HepG2 (cell line): ENCODE data around the gene LEPROT. TPM values are rescaled to one million over a fixed set of nuclear protein-coding genes. Genes with fewer than 3 reads are reported as not detected.

Experiments
- FOXK2 ChIP-seq: fragments of 450-650 bp; IDR thresholded peaks from 2 replicates; pipeline ENCODE4 v1.6.1; 2016
- HNF1A ChIP-seq, 2 experiments: sonication (generic) in 1 of 2; formaldehyde crosslinking in 1 of 2; IDR thresholded peaks; 2 replicates each; pipeline versions ENCODE4 v1.4.0 to v1.6.1; 2016 to 2020; ENCODE audit warnings: borderline replicate concordance in 1 of 2, low read depth in 1 of 2, mild to moderate bottlenecking in 1 of 2, missing genetic modification reagents in 1 of 2
- KDM4B ChIP-seq: sonication (generic); formaldehyde crosslinking; IDR thresholded peaks from 2 replicates; pipeline ENCODE4 v1.4.0; 2020; ENCODE audit warnings: missing genetic modification reagents
- MAFG ChIP-seq: sonication (generic); formaldehyde crosslinking; IDR thresholded peaks from 2 replicates; pipeline ENCODE4 v1.5.1; 2020; ENCODE audit warnings: mild to moderate bottlenecking, missing genetic modification reagents
- MNT ChIP-seq: fragments of 450-650 bp; IDR thresholded peaks from 2 replicates; pipeline ENCODE4 v1.6.1; 2016
- TGIF2 ChIP-seq: IDR thresholded peaks from 2 replicates; pipeline ENCODE4 v1.6.1; 2016; ENCODE audit warnings: control low read depth, missing compliant biosample characterization
- THRA ChIP-seq: sonication (generic); formaldehyde crosslinking; IDR thresholded peaks from 2 replicates; pipeline ENCODE4 v1.4.0; 2020; ENCODE audit warnings: missing genetic modification reagents, borderline replicate concordance
- ZBTB3 ChIP-seq: sonication (generic); formaldehyde crosslinking; IDR thresholded peaks from 2 replicates; pipeline ENCODE4 v1.4.0; 2020; ENCODE audit warnings: low read depth, mild to moderate bottlenecking, moderate library complexity, missing genetic modification reagents, borderline replicate concordance
- ZNF224 ChIP-seq: sonication (generic); formaldehyde crosslinking; IDR thresholded peaks from 2 replicates; pipeline ENCODE4 v1.5.0; 2020; ENCODE audit warnings: mild to moderate bottlenecking, missing genetic modification reagents
- ZNF335 ChIP-seq: sonication (generic); formaldehyde crosslinking; IDR thresholded peaks from 2 replicates; pipeline ENCODE4 v1.4.0; 2020; ENCODE audit warnings: missing genetic modification reagents
- ZNF501 ChIP-seq: sonication (generic); formaldehyde crosslinking; IDR thresholded peaks from 2 replicates; pipeline ENCODE4 v1.5.1; 2020; ENCODE audit warnings: mild to moderate bottlenecking, moderate library complexity, missing genetic modification reagents
- ZNF724P ChIP-seq: sonication (generic); formaldehyde crosslinking; IDR thresholded peaks from 2 replicates; pipeline ENCODE4 v1.8.0; 2022; ENCODE audit warnings: missing genetic modification reagents, borderline replicate concordance
- ZNF747 ChIP-seq: sonication (generic); formaldehyde crosslinking; IDR thresholded peaks from 2 replicates; pipeline ENCODE4 v1.8.1; 2023; ENCODE audit warnings: missing genetic modification reagents, mild to moderate bottlenecking, borderline replicate concordance
- ZNF800 ChIP-seq: sonication (generic); formaldehyde crosslinking; IDR thresholded peaks from 2 replicates; pipeline ENCODE4 v1.4.0; 2020; ENCODE audit warnings: missing genetic modification reagents
- polyA plus RNA-seq, 8 experiments: library from polyadenylated mRNA; depleted of rRNA in 3 of 8; stranded (reverse) in 7 of 8; unstranded in 1 of 8; fragments of >200 nt; fragmentation: Illumina TruSeq in 4 of 8; extraction: Trizol in 4 of 8; gene quantifications; 2 replicates each; pipeline versions ENCODE4 v1.2.1 to v1.2.3, GENCODE V29; 2011 to 2016; ENCODE audit warnings: low read depth in 4 of 8, missing spikeins in 1 of 8, mixed read lengths in 1 of 8; ENCODE audit not compliant: insufficient read depth in 1 of 8
- total RNA-seq, 5 experiments: library from RNA; depleted of rRNA; stranded (reverse); fragments of >200 nt; fragmentation: Illumina TruSeq; extraction: Trizol; gene quantifications; 2 replicates each; pipeline ENCODE4 v1.2.3, GENCODE V29; 2016; ENCODE audit warnings: low read depth in 1 of 5

Gene LEPROT
- total and polyA plus RNA-seq, 2 of the 13 experiments (the other 11 are each of a cell fraction or from before 2014, with no cell fraction given), result 36.8 to 51.4 TPM

- TF ChIP-seq KDM4B (no peak), ZBTB3 (no peak), MAFG (no peak), FOXK2 (0 out of 2 replicates have a peak, but pooled peaks have one; percentile 7), ZNF800 (CRISPR knock-in tag) (no peak), THRA (CRISPR knock-in tag) (peak; percentile 81; the same call in 1 of the 2 replicates), ZNF747 (CRISPR knock-in tag) (no peak), HNF1A (IDR thresholded peaks at IDR 0.05; ENCODE audit: low read depth) (no peak), HNF1A (CRISPR knock-in tag; IDR thresholded peaks at IDR 0.05; ENCODE audit: borderline replicate concordance) (peak; percentile 59; the same call in 1 of the 2 replicates), ZNF335 (CRISPR knock-in tag) (0 out of 2 replicates have a peak, but pooled peaks have one; percentile 28), ZNF501 (peak; percentile 72), ZNF724P (CRISPR knock-in tag) (no peak; the same call in 1 of the 2 replicates), ZNF224 (CRISPR knock-in tag) (no peak), MNT (no peak), TGIF2 (no peak)
- TF ChIP-seq, all 625 proteins: peak for 165
These were observed 47.1 kb downstream of the LEPROT start (continued) for GRCh38 chr1:65467536-65467935.
